ENCODE measurements around the gene IGSF3. TPM values are rescaled to one million over a fixed set of nuclear protein-coding genes. Genes with fewer than 3 reads are reported as not detected.
"Not testable (repeated sequence)": the region's sequence is repeated elsewhere in the genome, so short reads cannot be mapped to it uniquely, and the experiment has no call there.

Gene IGSF3
- total RNA-seq, 1 experiment from 2014 or later: 30.1 TPM

GRCh38 chr1:116642311-116643280 is 24.9 kb downstream of the IGSF3 start:
- H3F3A ChIP-seq (ENCODE audit: insufficient read depth, low read depth): peaks cover 46% of the 10 kb centered on the region
- not testable (repeated sequence) for H2AFZ ChIP-seq; H3K27me3 ChIP-seq (ENCODE audit: insufficient read depth, low read depth); H4K20me1 ChIP-seq (ENCODE audit: insufficient read depth); H3K9me3 ChIP-seq (ENCODE audit: insufficient read depth, low read depth); H3K9me2 ChIP-seq (ENCODE audit: insufficient read depth); BruUV-seq (replicated peaks); H3K36me3 ChIP-seq (ENCODE audit: low read depth)
- CTCF ChIA-PET: interaction anchor here (0.5 kb wide), 1 partner anchor 60 kb away, joined by 6 read pairs; no protein-coding TSS in a partner anchor
- peaks cover 67% of the 10 kb centered on the region for H3K4me1 ChIP-seq (replicated peaks; ENCODE audit: insufficient read depth)
- H3K4me3 ChIP-seq: peak overlapping the region; percentile 36; the same call in 1 of the 2 replicates
- DNase-seq: peak; percentile 71 to 86
- H3K4me2 ChIP-seq: peak overlapping the region; percentile 71
- TF ChIP-seq, protein P1, sequence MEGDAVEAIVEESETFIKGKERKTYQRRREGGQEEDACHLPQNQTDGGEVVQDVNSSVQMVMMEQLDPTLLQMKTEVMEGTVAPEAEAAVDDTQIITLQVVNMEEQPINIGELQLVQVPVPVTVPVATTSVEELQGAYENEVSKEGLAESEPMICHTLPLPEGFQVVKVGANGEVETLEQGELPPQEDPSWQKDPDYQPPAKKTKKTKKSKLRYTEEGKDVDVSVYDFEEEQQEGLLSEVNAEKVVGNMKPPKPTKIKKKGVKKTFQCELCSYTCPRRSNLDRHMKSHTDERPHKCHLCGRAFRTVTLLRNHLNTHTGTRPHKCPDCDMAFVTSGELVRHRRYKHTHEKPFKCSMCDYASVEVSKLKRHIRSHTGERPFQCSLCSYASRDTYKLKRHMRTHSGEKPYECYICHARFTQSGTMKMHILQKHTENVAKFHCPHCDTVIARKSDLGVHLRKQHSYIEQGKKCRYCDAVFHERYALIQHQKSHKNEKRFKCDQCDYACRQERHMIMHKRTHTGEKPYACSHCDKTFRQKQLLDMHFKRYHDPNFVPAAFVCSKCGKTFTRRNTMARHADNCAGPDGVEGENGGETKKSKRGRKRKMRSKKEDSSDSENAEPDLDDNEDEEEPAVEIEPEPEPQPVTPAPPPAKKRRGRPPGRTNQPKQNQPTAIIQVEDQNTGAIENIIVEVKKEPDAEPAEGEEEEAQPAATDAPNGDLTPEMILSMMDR (conservative IDR thresholded peaks at IDR 0.05): peak; percentile 19; the same call in 1 of the 2 replicates
- peaks cover 73% of the 10 kb centered on the region for H3K79me2 ChIP-seq (ENCODE audit: low read depth)
- POLR2A ChIA-PET (ENCODE audit: unreplicated experiment): interaction anchor here (0.6 to 1.1 kb wide), 6 partner anchors 10 to 1015 kb away, joined by 3 to 17 read pairs (median 4); partner anchors contain the start of gene TTF2
- H3K27ac ChIP-seq: peak overlapping the region; percentile 95
- intact Hi-C loops (cut with micrococcal nuclease; ENCODE audit: unreplicated experiment): loop anchor here (10.0 kb wide), 1 partner anchor 52 kb away; no protein-coding TSS in a partner anchor

GRCh38 chr1:116637583-116637982 is 29.9 kb downstream of the IGSF3 start:
- POLR2A ChIA-PET (ENCODE audit: unreplicated experiment); H3K27ac ChIP-seq: not testable (repeated sequence)

DNA sequence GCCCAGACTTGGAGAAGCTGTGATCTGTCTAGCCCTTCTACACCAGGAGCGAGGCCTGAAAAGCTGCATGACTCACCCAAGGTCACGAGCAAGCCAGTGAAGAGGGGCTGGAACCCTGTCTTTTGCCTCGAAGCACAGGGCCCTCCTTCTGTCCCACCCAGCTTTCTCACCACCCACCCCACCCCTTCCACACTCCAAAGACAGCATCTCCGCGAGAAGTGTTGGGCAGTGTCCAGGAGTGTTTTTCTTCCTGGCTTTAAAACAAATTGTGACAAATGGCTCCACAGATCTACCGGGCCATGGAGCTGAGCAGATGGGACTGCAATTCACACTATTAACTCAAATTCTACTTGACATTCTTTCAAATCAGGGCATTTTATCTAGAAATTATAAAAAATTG is 30.9 kb downstream of the IGSF3 start:
- POLR2A ChIA-PET (ENCODE audit: unreplicated experiment); H2AFZ ChIP-seq; BruUV-seq (replicated peaks); intact Hi-C loops (cut with micrococcal nuclease; ENCODE audit: unreplicated experiment); DNase-seq; H3K27ac ChIP-seq; H3K9me3 ChIP-seq (ENCODE audit: insufficient read depth, low read depth); H4K20me1 ChIP-seq (ENCODE audit: insufficient read depth); H3K4me3 ChIP-seq; H3K36me3 ChIP-seq (ENCODE audit: low read depth); H3K27me3 ChIP-seq (ENCODE audit: insufficient read depth, low read depth); CTCF ChIA-PET; H3K9me2 ChIP-seq (ENCODE audit: insufficient read depth): not testable (repeated sequence)
- Histone ChIP-seq H3F3A (ENCODE audit: insufficient read depth, low read depth) (peaks cover 37% of the 10 kb centered on the region), H3K79me2 (ENCODE audit: low read depth) (peaks cover 78% of the 10 kb centered on the region), H3K4me2 (0 out of 2 replicates have a peak overlapping the region, but pooled peaks have one; percentile 10), H3K4me1 (replicated peaks; ENCODE audit: insufficient read depth) (peaks cover 81% of the 10 kb centered on the region)

More at GRCh38 chr1:116637583-116637982, 29.9 kb downstream of the IGSF3 start:
- H3K9me2 ChIP-seq (ENCODE audit: insufficient read depth); CTCF ChIA-PET; H3K27me3 ChIP-seq (ENCODE audit: insufficient read depth, low read depth); H4K20me1 ChIP-seq (ENCODE audit: insufficient read depth); H3K9me3 ChIP-seq (ENCODE audit: insufficient read depth, low read depth); H2AFZ ChIP-seq; BruUV-seq (replicated peaks); H3K4me2 ChIP-seq; intact Hi-C loops (cut with micrococcal nuclease; ENCODE audit: unreplicated experiment); H3K4me3 ChIP-seq; H3K36me3 ChIP-seq (ENCODE audit: low read depth); DNase-seq: not testable (repeated sequence)
- peaks cover 37% of the 10 kb centered on the region for H3F3A ChIP-seq (ENCODE audit: insufficient read depth, low read depth)
- H3K4me1 ChIP-seq (replicated peaks; ENCODE audit: insufficient read depth): peaks cover 81% of the 10 kb centered on the region
- peaks cover 75% of the 10 kb centered on the region for H3K79me2 ChIP-seq (ENCODE audit: low read depth)

- DNase-seq; H3K9me3 ChIP-seq (ENCODE audit: insufficient read depth, low read depth); H3K9me2 ChIP-seq (ENCODE audit: insufficient read depth); H3K27me3 ChIP-seq (ENCODE audit: insufficient read depth, low read depth); H3K36me3 ChIP-seq (ENCODE audit: low read depth); H3K4me2 ChIP-seq; POLR2A ChIA-PET (ENCODE audit: unreplicated experiment); H4K20me1 ChIP-seq (ENCODE audit: insufficient read depth); H2AFZ ChIP-seq; H3K27ac ChIP-seq; CTCF ChIA-PET; intact Hi-C loops (cut with micrococcal nuclease; ENCODE audit: unreplicated experiment); H3K4me3 ChIP-seq; BruUV-seq (replicated peaks): not testable (repeated sequence)
- Histone ChIP-seq H3K4me1 (replicated peaks; ENCODE audit: insufficient read depth) (peaks cover 83% of the 10 kb centered on the region), H3F3A (ENCODE audit: insufficient read depth, low read depth) (peaks cover 32% of the 10 kb centered on the region), H3K79me2 (ENCODE audit: low read depth) (peaks cover 70% of the 10 kb centered on the region)
Measured at GRCh38 chr1:116634386-116634785, 33.1 kb downstream of the IGSF3 start.

DNA sequence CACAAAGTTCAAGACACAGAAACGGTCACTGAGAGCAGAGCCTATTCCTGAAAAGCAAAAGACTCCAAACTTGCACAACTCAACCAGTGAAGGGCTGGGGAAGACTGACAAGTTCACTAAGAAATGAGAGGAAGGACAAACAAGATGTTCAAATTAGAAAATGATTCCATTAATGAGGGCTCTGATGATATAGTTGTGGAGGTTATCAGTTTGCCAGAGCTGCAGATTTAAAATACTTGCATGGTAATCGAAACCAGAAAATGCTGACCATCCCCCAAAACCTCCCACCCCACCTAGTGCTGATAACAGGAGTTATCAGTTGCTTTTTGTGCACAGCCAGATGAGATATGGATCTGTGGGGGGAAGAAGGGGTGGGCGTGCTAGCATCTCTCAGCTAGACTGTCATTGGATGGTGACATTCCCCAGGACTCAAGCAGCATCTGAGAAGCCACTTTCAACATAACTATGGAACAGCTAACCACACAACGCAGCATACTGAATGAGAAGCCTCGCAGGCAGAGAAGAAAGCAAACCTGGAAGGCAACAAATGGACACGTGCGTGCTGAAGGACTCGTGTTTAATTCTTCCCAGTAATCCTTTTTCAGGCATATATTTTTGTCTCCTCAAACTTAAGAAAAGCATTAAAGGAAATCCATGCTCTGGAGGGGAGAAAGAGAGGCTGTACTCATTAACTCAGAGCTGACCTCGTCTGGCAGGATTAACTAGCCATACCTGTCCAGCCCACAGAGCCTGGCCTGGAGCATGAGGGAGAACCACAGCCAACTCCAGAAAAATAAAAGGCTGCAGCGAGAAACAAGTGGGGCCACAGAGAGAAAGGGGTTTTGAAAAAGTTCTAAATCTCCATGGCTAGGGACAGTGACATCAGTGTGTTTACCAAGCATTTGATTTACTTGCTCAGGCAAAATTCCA is 35.3 kb downstream of the IGSF3 start:
- H3K36me3 ChIP-seq (ENCODE audit: low read depth); H3K27me3 ChIP-seq (ENCODE audit: insufficient read depth, low read depth); CTCF ChIA-PET; intact Hi-C loops (cut with micrococcal nuclease; ENCODE audit: unreplicated experiment); H3K9me3 ChIP-seq (ENCODE audit: insufficient read depth, low read depth); BruUV-seq (replicated peaks); H2AFZ ChIP-seq; H3K9me2 ChIP-seq (ENCODE audit: insufficient read depth); H4K20me1 ChIP-seq (ENCODE audit: insufficient read depth): not testable (repeated sequence)
- H3K27ac ChIP-seq: peak overlapping the region; percentile 75
- peaks cover 94% of the 10 kb centered on the region for H3K4me1 ChIP-seq (replicated peaks; ENCODE audit: insufficient read depth)
- H3F3A ChIP-seq (ENCODE audit: insufficient read depth, low read depth): peaks cover 41% of the 10 kb centered on the region
- peaks cover 70% of the 10 kb centered on the region for H3K79me2 ChIP-seq (ENCODE audit: low read depth)
- H3K4me3 ChIP-seq: peak overlapping the region; percentile 0; the same call in 1 of the 2 replicates
- DNase-seq: peak; percentile 70 to 80
- H3K4me2 ChIP-seq: peak overlapping the region; percentile 62
- POLR2A ChIA-PET (ENCODE audit: unreplicated experiment): interaction anchor here (0.6 kb wide), 3 partner anchors 10 to 731 kb away, joined by 3 to 17 read pairs (median 3); partner anchors contain the start of gene TTF2

DNA sequence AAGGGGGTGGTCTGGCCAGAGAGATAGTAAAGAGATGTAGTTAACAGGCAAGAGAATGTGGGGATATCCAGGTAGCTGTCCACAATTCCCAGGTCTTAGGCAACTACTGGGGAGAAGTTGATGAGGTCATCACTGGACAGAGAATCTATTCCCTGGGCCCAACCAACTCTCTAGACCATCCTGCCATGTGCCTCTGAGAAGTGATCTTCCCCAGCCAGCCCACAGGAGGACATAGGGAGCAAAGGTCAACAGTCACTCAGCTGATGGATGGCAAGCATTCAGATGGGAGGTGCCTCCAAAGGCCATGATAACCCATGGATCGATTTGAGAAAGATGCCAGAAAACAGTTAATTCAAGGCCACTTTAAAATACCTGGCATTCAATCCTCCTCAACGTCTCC is 36.0 kb downstream of the IGSF3 start:
- H3K4me2 ChIP-seq: peak overlapping the region; percentile 62
- H3K4me3 ChIP-seq; H2AFZ ChIP-seq; H3K9me2 ChIP-seq (ENCODE audit: insufficient read depth); H4K20me1 ChIP-seq (ENCODE audit: insufficient read depth); CTCF ChIA-PET; H3K27me3 ChIP-seq (ENCODE audit: insufficient read depth, low read depth); H3K36me3 ChIP-seq (ENCODE audit: low read depth); BruUV-seq (replicated peaks); intact Hi-C loops (cut with micrococcal nuclease; ENCODE audit: unreplicated experiment); POLR2A ChIA-PET (ENCODE audit: unreplicated experiment); H3K9me3 ChIP-seq (ENCODE audit: insufficient read depth, low read depth); DNase-seq: not testable (repeated sequence)
- H3K4me1 ChIP-seq (replicated peaks; ENCODE audit: insufficient read depth): peaks cover 94% of the 10 kb centered on the region
- H3K27ac ChIP-seq: peak overlapping the region; percentile 75
- peaks cover 77% of the 10 kb centered on the region for H3K79me2 ChIP-seq (ENCODE audit: low read depth)
- peaks cover 41% of the 10 kb centered on the region for H3F3A ChIP-seq (ENCODE audit: insufficient read depth, low read depth)
